ENCODE measurements around the gene BHLHE23. TPM values are rescaled to one million over a fixed set of nuclear protein-coding genes. Genes with fewer than 3 reads are reported as not detected.

The BHLHE23 gene
- polyA plus RNA-seq, 1 of the 3 experiments (the other 2 are of a cell fraction) = not detected

GRCh38 chr20:62979310-62979709 lies 27.5 kb downstream of the BHLHE23 start:
- CTCF ChIA-PET = interaction anchor here (1.0 to 2.1 kb wide), 6 partner anchors 9 to 188 kb away, joined by 3 to 5 read pairs (median 4); no protein-coding TSS in a partner anchor
- H4K20me1 ChIP-seq (ENCODE audit: insufficient read depth) = no peaks in the 10 kb centered on the region
- no peak for TF ChIP-seq FOSL2 (IDR thresholded peaks at IDR 0.05; ENCODE audit: borderline replicate concordance, low read depth)
- TF ChIP-seq IRF3 (IDR thresholded peaks at IDR 0.05; ENCODE audit: low read depth, low read length) = no peak
- no peak overlapping the region for H3K27ac ChIP-seq (ENCODE audit: low read depth in 2 of 2, low read length in 1 of 2)
- H3K9me2 ChIP-seq = no peaks in the 10 kb centered on the region
- H3K79me2 ChIP-seq (ENCODE audit: insufficient read depth) = no peaks in the 10 kb centered on the region
- no peak overlapping the region for H3K4me2 ChIP-seq
- no peaks in the 10 kb centered on the region for H3K36me3 ChIP-seq (replicated peaks in 1 of 2; ENCODE audit: control insufficient read depth in 1 of 2, insufficient read depth in 2 of 2, low read length in 1 of 2)
- H3K9ac ChIP-seq = no peak overlapping the region
- POLR2A ChIA-PET = no interaction called here
- 76% methylated on average over 5 of the region's 14 CpGs for WGBS (ENCODE audit: low lambda C conversion rate)
- peaks cover 62% of the 10 kb centered on the region for H3K27me3 ChIP-seq (ENCODE audit: insufficient read depth)
- DNase-seq = no peak
- no peaks in the 10 kb centered on the region for H3F3A ChIP-seq (replicated peaks; ENCODE audit: insufficient read depth)
- H3K4me1 ChIP-seq (ENCODE audit: control insufficient read depth in 1 of 2, insufficient read depth in 2 of 2, low read depth in 1 of 2, low read length in 1 of 2) = peaks cover 0 to 6% of the 10 kb centered on the region in 2 experiments; a peak in 1 of 4 replicates
- H2AFZ ChIP-seq (ENCODE audit: low read depth) = no peak overlapping the region
- H3K9me3 ChIP-seq = no peaks in the 10 kb centered on the region
- no peak overlapping the region for H3K4me3 ChIP-seq (ENCODE audit: low read depth in 2 of 2, low read length in 1 of 2)

GRCh38 chr20:62978561-62978943 lies 28.2 kb downstream of the BHLHE23 start:
- 39% methylated on average over 6 of the region's 13 CpGs for WGBS (ENCODE audit: low lambda C conversion rate)
- H3K27me3 ChIP-seq (ENCODE audit: insufficient read depth) = peaks cover 70% of the 10 kb centered on the region

More at GRCh38 chr20:62978561-62978943, 28.2 kb downstream of the BHLHE23 start:
- Histone ChIP-seq H3K4me3 (ENCODE audit: low read depth in 2 of 2, low read length in 1 of 2) (no peak overlapping the region), H3K9me2 (no peaks in the 10 kb centered on the region), H3K9ac (no peak overlapping the region), H4K20me1 (ENCODE audit: insufficient read depth) (no peaks in the 10 kb centered on the region), H3K27ac (ENCODE audit: low read depth in 2 of 2, low read length in 1 of 2) (no peak overlapping the region), H3K36me3 (replicated peaks in 1 of 2; ENCODE audit: control insufficient read depth in 1 of 2, insufficient read depth in 2 of 2, low read length in 1 of 2) (no peaks in the 10 kb centered on the region), H3K4me2 (no peak overlapping the region), H3K9me3 (no peaks in the 10 kb centered on the region), H2AFZ (ENCODE audit: low read depth) (no peak overlapping the region), H3F3A (replicated peaks; ENCODE audit: insufficient read depth) (no peaks in the 10 kb centered on the region), H3K79me2 (ENCODE audit: insufficient read depth) (no peaks in the 10 kb centered on the region), H3K4me1 (ENCODE audit: control insufficient read depth in 1 of 2, insufficient read depth in 2 of 2, low read depth in 1 of 2, low read length in 1 of 2) (peaks cover 0 to 6% of the 10 kb centered on the region in 2 experiments; a peak in 1 of 4 replicates)
- CTCF ChIA-PET = interaction anchor here (1.0 to 2.1 kb wide), 3 partner anchors 8 to 77 kb away, joined by 3 to 5 read pairs (median 3); no protein-coding TSS in a partner anchor
- POLR2A ChIA-PET = no interaction called here
- DNase-seq = no peak
- TF ChIP-seq FOSL2 (IDR thresholded peaks at IDR 0.05; ENCODE audit: borderline replicate concordance, low read depth) = no peak
- TF ChIP-seq MXI1 (IDR thresholded peaks at IDR 0.05; ENCODE audit: low read depth, low read length) = no peak
- no peak for TF ChIP-seq CHD2 (IDR thresholded peaks at IDR 0.05; ENCODE audit: low read length, partially characterized antibody)
- no peak for TF ChIP-seq ZBTB33 (IDR thresholded peaks at IDR 0.05; ENCODE audit: borderline replicate concordance, low read depth)
- TF ChIP-seq NRF1 (IDR thresholded peaks at IDR 0.05; ENCODE audit: low read depth, low read length) = no peak
- TF ChIP-seq FOXJ3 (CRISPR knock-in tag; IDR thresholded peaks at IDR 0.05) = no peak
- no peak for TF ChIP-seq SIN3A (IDR thresholded peaks at IDR 0.05; ENCODE audit: borderline replicate concordance, low read depth, low read length)
- TF ChIP-seq NFIC (IDR thresholded peaks at IDR 0.05; ENCODE audit: borderline replicate concordance) = no peak
- TF ChIP-seq GABPA (IDR thresholded peaks at IDR 0.05; ENCODE audit: low read depth) = no peak
- TF ChIP-seq CTCF (IDR thresholded peaks at IDR 0.05) = no peak
- TF ChIP-seq TEAD4 (IDR thresholded peaks at IDR 0.05; ENCODE audit: borderline replicate concordance, insufficient read depth) = no peak
- TF ChIP-seq ELF1 (IDR thresholded peaks at IDR 0.05) = no peak
- TF ChIP-seq MEF2A (IDR thresholded peaks at IDR 0.05; ENCODE audit: borderline replicate concordance, low read depth) = no peak

All from SK-N-SH (cell line).